Vagina (tissue), 2 donors: ENCODE measurements around the gene RIMOC1. TPM values are rescaled to one million over a fixed set of nuclear protein-coding genes. Genes with fewer than 3 reads are reported as not detected.
"Not testable (repeated sequence)": the region's sequence is repeated elsewhere in the genome, so short reads cannot be mapped to it uniquely, and the experiment has no call there.

ENCODE experiments used
- DNase-seq, 2 donors: peaks; one replicate each; pipeline ENCODE4 v3.0.0-alpha.2; 2017; ENCODE audit errors: extremely low spot score in 2 of 2
- H3K27ac ChIP-seq: fragments of 200-600 bp; sonication (generic); one replicate; pipeline ENCODE4 v1.5.1; 2019
- H3K27me3 ChIP-seq: fragments of 200-600 bp; sonication (generic); one replicate; pipeline ENCODE4 v1.5.1; 2019
- H3K36me3 ChIP-seq, 2 donors: fragments of 200-600 bp; sonication (generic); one replicate each; pipeline ENCODE4 v1.5.1; 2017 to 2019
- H3K4me1 ChIP-seq: fragments of 200-600 bp; sonication (generic); one replicate; pipeline ENCODE4 v1.5.1; 2019
- H3K4me3 ChIP-seq, 2 donors: fragments of 200-600 bp; sonication (generic); 1 replicate in 1 of 2; 2 replicates in 1 of 2; pipeline ENCODE4 v1.5.1; 2016 to 2019
- H3K9me3 ChIP-seq: fragments of 200-600 bp; sonication (generic); one replicate; pipeline ENCODE4 v1.5.1; 2019
- CTCF ChIP-seq, 3 experiments: fragments of 450-650 bp in 2 of 3; fragments of 200-600 bp in 1 of 3; sonication (generic) in 1 of 3; IDR thresholded peaks; one replicate each; pipeline ENCODE4 v1.5.1; 2017 to 2019; ENCODE audit warnings: antibody characterized with exemption in 3 of 3, mild to moderate bottlenecking in 2 of 3, moderate library complexity in 2 of 3
- POLR2A ChIP-seq, 2 donors: fragments of 450-650 bp; IDR thresholded peaks; one replicate each; pipeline ENCODE4 v1.6.1; 2017; ENCODE audit warnings: antibody characterized with exemption in 2 of 2, mild to moderate bottlenecking in 2 of 2, moderate library complexity in 2 of 2
- POLR2AphosphoS5 ChIP-seq, 2 donors: sonication (generic); formaldehyde crosslinking; IDR thresholded peaks; one replicate each; pipeline ENCODE4 v1.9.0; 2017; ENCODE audit warnings: antibody characterized with exemption in 2 of 2, mild to moderate bottlenecking in 2 of 2, low read depth in 1 of 2; ENCODE audit not compliant: insufficient read depth in 1 of 2
- intact Hi-C: fragments of 100-400 bp; cut with DNase I; formaldehyde crosslinking; loops from one replicate; pipeline ENCODE4 v1.15.1; 2023
- total RNA-seq: library from RNA; depleted of rRNA; stranded (reverse); fragments of >200 nt; gene quantifications from one replicate; pipeline ENCODE4 v1.2.3, GENCODE V29; 2016

The RIMOC1 gene
- total RNA-seq, 1 donor from 2014 or later, result 10.3 TPM

DNA sequence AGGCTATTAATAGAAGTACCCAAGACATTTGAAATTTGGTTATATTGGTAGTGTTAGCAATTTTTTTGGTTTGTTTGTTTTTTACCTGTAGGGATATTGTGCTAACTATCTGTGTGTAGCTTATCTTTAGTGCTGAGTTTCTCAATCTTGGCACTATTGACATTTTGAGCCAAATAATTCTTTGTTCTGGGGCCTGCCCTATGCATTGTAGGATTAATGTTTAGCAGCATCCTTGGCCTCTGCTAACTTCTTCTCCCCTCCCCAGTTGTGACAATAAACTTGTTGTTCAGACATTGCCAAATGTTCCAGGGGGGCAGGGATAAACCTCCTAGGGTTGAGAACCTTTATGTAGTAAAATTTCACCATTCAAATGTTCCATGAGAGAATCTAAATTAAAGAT lies 24.9 kb downstream of the RIMOC1 start:
- H3K4me3 ChIP-seq, result no peak overlapping the region
- no peaks in the 10 kb centered on the region for H3K36me3 ChIP-seq
- H3K27ac ChIP-seq, result no peak overlapping the region
- H3K27me3 ChIP-seq, result no peaks in the 10 kb centered on the region
- intact Hi-C loops, result no loop called here
- DNase-seq, result no peak
- TF ChIP-seq POLR2AphosphoS5 (IDR thresholded peaks at IDR 0.05; ENCODE audit: insufficient read depth in 1 of 2, low read depth in 1 of 2) (no peak), POLR2A (IDR thresholded peaks at IDR 0.05) (no peak), CTCF (IDR thresholded peaks at IDR 0.05) (no peak)
- peaks cover 15% of the 10 kb centered on the region for H3K4me1 ChIP-seq
- no peaks in the 10 kb centered on the region for H3K9me3 ChIP-seq

- intact Hi-C loops, result no loop called here
- TF ChIP-seq POLR2A (IDR thresholded peaks at IDR 0.05) (no peak), POLR2AphosphoS5 (IDR thresholded peaks at IDR 0.05; ENCODE audit: insufficient read depth in 1 of 2, low read depth in 1 of 2) (no peak), CTCF (IDR thresholded peaks at IDR 0.05) (no peak)
- H3K27me3 ChIP-seq, result no peaks in the 10 kb centered on the region
- H3K4me3 ChIP-seq, result no peak overlapping the region
- DNase-seq, result no peak
- H3K9me3 ChIP-seq, result no peaks in the 10 kb centered on the region
- no peaks in the 10 kb centered on the region for H3K4me1 ChIP-seq
- H3K36me3 ChIP-seq, result peaks cover 0 to 3% of the 10 kb centered on the region in 2 donors
- no peak overlapping the region for H3K27ac ChIP-seq
These were observed 28.6 kb downstream of the RIMOC1 start for GRCh38 chr5:41932770-41933169.

DNA sequence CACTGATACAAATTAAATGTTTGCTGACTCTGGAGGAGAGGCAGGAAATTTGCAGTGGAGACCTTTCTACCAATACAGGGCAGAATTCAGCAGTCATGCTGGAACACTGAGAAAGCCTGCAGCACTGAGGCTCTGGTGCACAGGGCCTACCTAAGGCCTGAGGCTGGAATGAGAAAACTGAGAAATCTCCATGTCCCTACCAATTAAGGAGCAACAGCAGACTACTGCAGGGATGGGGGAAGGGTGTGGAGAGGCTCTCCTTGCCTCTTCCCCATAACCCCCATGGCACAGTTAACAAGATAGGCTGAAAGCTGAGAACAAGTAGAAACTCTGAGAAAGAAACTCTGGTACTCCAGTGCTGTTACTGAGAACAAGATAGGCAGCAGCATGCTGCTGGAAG lies 31.4 kb downstream of the RIMOC1 start:
- no peak overlapping the region for H3K27ac ChIP-seq
- intact Hi-C loops, result no loop called here
- H3K36me3 ChIP-seq, result peaks cover 0 to 3% of the 10 kb centered on the region in 2 donors
- no peak for TF ChIP-seq CTCF (IDR thresholded peaks at IDR 0.05)
- no peak for TF ChIP-seq POLR2AphosphoS5 (IDR thresholded peaks at IDR 0.05; ENCODE audit: insufficient read depth in 1 of 2, low read depth in 1 of 2)
- no peak for TF ChIP-seq POLR2A (IDR thresholded peaks at IDR 0.05)
- H3K4me1 ChIP-seq, result no peaks in the 10 kb centered on the region
- DNase-seq, result no peak
- no peak overlapping the region for H3K4me3 ChIP-seq
- H3K9me3 ChIP-seq, result no peaks in the 10 kb centered on the region
- no peaks in the 10 kb centered on the region for H3K27me3 ChIP-seq

GRCh38 chr5:41940641-41941040 lies 36.5 kb downstream of the RIMOC1 start:
- intact Hi-C loops, result no loop called here

GRCh38 chr5:41945332-41945955 lies 41.3 kb downstream of the RIMOC1 start:
- H3K4me3 ChIP-seq, H3K36me3 ChIP-seq, DNase-seq, intact Hi-C loops, H3K4me1 ChIP-seq, H3K27me3 ChIP-seq, H3K9me3 ChIP-seq, H3K27ac ChIP-seq: not testable (repeated sequence)

More at GRCh38 chr5:41940641-41941040, 36.5 kb downstream of the RIMOC1 start:
- Histone ChIP-seq H3K27ac (no peak overlapping the region), H3K27me3 (no peaks in the 10 kb centered on the region), H3K36me3 (peaks cover 0 to 3% of the 10 kb centered on the region in 2 donors), H3K4me1 (no peaks in the 10 kb centered on the region), H3K9me3 (no peaks in the 10 kb centered on the region), H3K4me3 (no peak overlapping the region)
- no peak for TF ChIP-seq POLR2A (IDR thresholded peaks at IDR 0.05)
- no peak for TF ChIP-seq CTCF (IDR thresholded peaks at IDR 0.05)
- TF ChIP-seq POLR2AphosphoS5 (IDR thresholded peaks at IDR 0.05; ENCODE audit: insufficient read depth in 1 of 2, low read depth in 1 of 2), result no peak
- no peak for DNase-seq
